Measurements from ENCODE around the gene CD2. TPM values are rescaled to one million over a fixed set of nuclear protein-coding genes. Genes with fewer than 3 reads are reported as not detected.

CD2 gene
- total and polyA plus RNA-seq, 2 of the 8 experiments (the other 6 are each of a cell fraction or from before 2014, with no cell fraction given), result not detected

DNA sequence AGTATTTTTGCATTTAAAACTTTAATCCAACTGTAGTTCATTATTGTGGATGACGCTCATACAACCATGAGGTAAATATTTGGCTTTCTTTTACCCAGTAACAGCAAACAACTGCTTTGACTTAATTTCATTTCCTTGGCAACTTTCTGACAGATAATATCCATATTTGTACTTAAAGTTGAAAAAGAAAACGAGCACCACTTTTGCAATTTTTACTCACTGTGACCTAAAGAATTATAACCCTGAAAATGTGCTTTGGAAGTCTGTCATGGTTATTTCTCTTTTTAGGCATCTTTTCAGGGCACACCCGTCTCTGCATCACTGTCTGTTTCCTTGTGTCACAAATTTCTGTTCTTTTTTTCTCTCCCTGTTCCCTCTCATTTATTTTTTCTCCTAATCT lies 918 bp upstream of the CD2 start:
- no peak overlapping the region for H3K27ac ChIP-seq (ENCODE audit: low read depth, low read length)
- no peaks in the 10 kb centered on the region for H4K20me1 ChIP-seq (replicated peaks in 1 of 2; ENCODE audit: control insufficient read depth in 1 of 2, insufficient read depth in 2 of 2, low read length in 2 of 2)
- no peak overlapping the region for H2BK20ac ChIP-seq (ENCODE audit: low read length)
- 81% methylated on average over 3 of the region's 3 CpGs; no CpG with 5 or more reads in 1 of the 2 experiments for WGBS, 2 experiments (ENCODE audit: extremely low coverage in 1 of 2, insufficient coverage in 1 of 2, insufficient read length in 1 of 2, insufficient replicate concordance in 2 of 2, low coverage in 1 of 2, low lambda C conversion rate in 2 of 2, missing lambda C conversion rate in 1 of 2)
- H3K23ac ChIP-seq (ENCODE audit: insufficient read length), result no peak overlapping the region
- DNase-seq (ENCODE audit: low read depth in 1 of 2, low spot score in 2 of 2), result no peak
- H4K8ac ChIP-seq (ENCODE audit: extremely low read depth, insufficient read depth, low read length), result no peak overlapping the region
- H2AFZ ChIP-seq (ENCODE audit: low read length), result no peak overlapping the region
- H2BK12ac ChIP-seq (ENCODE audit: low read depth, low read length), result no peak overlapping the region
- no peak overlapping the region for H2BK15ac ChIP-seq (ENCODE audit: low read length)
- no peaks in the 10 kb centered on the region for H3K9me3 ChIP-seq (ENCODE audit: insufficient read depth in 2 of 2, low read depth in 1 of 2, low read length in 1 of 2)
- ChIA-PET CTCF (ENCODE audit: partially characterized antibody) (interaction anchor here (0.7 kb wide), 1 partner anchor 300 kb away, joined by 3 read pairs; no protein-coding TSS in a partner anchor), POLR2A (ENCODE audit: partially characterized antibody) (no interaction called here)
- no peak overlapping the region for H3K4me2 ChIP-seq (ENCODE audit: insufficient read depth in 1 of 2, low read depth in 2 of 2, low read length in 2 of 2)
- no peak overlapping the region for H4K91ac ChIP-seq (replicated peaks; ENCODE audit: insufficient read length, low read length)
- no peak overlapping the region for H2BK5ac ChIP-seq (ENCODE audit: low read depth, low read length)
- no peak for FAIRE-seq
- no peak overlapping the region for H3K4me3 ChIP-seq (ENCODE audit: extremely low read depth in 1 of 4, insufficient read depth in 2 of 4, low read depth in 3 of 4, low read length in 4 of 4)
- no peak overlapping the region for H3K4ac ChIP-seq (replicated peaks; ENCODE audit: insufficient read length, low read depth, low read length)
- no peak overlapping the region for H2BK120ac ChIP-seq (replicated peaks; ENCODE audit: low read depth, low read length)
- no peak overlapping the region for H4K5ac ChIP-seq (ENCODE audit: insufficient read length, low read depth, low read length)
- H3K79me1 ChIP-seq (ENCODE audit: low read depth, low read length), result no peaks in the 10 kb centered on the region
- TF ChIP-seq NRF1 (IDR thresholded peaks at IDR 0.05; ENCODE audit: low read depth, low read length) (no peak), RXRA (IDR thresholded peaks at IDR 0.05; ENCODE audit: insufficient read depth, low read depth, low read length) (no peak), FOSL1 (IDR thresholded peaks at IDR 0.05; ENCODE audit: insufficient read depth, low read depth, low read length) (no peak), TBP (IDR thresholded peaks at IDR 0.05; ENCODE audit: low read depth, low read length) (no peak), EZH2 (IDR thresholded peaks at IDR 0.05; ENCODE audit: low read depth, low read length, severe bottlenecking) (no peak), SIX5 (IDR thresholded peaks at IDR 0.05; ENCODE audit: low read depth, low read length) (no peak), USF2 (IDR thresholded peaks at IDR 0.05; ENCODE audit: low read length) (no peak)
- no peaks in the 10 kb centered on the region for H3K79me2 ChIP-seq (ENCODE audit: control insufficient read depth in 1 of 2, insufficient read depth in 2 of 2, low read length in 2 of 2)
- no peaks in the 10 kb centered on the region for H3K27me3 ChIP-seq (replicated peaks in 1 of 4; ENCODE audit: control insufficient read depth in 3 of 4, extremely low read depth in 1 of 4, insufficient read depth in 3 of 4, low read length in 3 of 4)
- H3K14ac ChIP-seq (ENCODE audit: insufficient read length), result no peak overlapping the region
- H3K56ac ChIP-seq (replicated peaks; ENCODE audit: insufficient read length, low read depth, low read length), result no peak overlapping the region
- H3K23me2 ChIP-seq (ENCODE audit: low read depth, low read length), result no peaks in the 10 kb centered on the region
- H3K18ac ChIP-seq (ENCODE audit: extremely low read depth, low read length), result no peak overlapping the region
- no peak overlapping the region for H3K9ac ChIP-seq (replicated peaks in 1 of 4; ENCODE audit: extremely low read depth in 1 of 4, low read depth in 3 of 4, low read length in 3 of 4)
- H3K4me1 ChIP-seq (replicated peaks in 1 of 4; ENCODE audit: control insufficient read depth in 3 of 4, insufficient read depth in 4 of 4, low read length in 3 of 4), result no peaks in the 10 kb centered on the region
- no peak overlapping the region for H2AK5ac ChIP-seq (ENCODE audit: low read depth, low read length)
- no peaks in the 10 kb centered on the region for H3K36me3 ChIP-seq (ENCODE audit: control insufficient read depth in 2 of 4, insufficient read depth in 4 of 4, low read length in 3 of 4)

All from H1 (cell line).